ENCODE measurements around the gene NLRP3. TPM values are rescaled to one million over a fixed set of nuclear protein-coding genes. Genes with fewer than 3 reads are reported as not detected.

Gene NLRP3
- total RNA-seq, 3 donors from 2014 or later: 0.66 to 7.8 (median 3.2) TPM

GRCh38 chr1:247386687-247387086 is 29.3 kb upstream of the NLRP3 start:
- TF ChIP-seq POLR2AphosphoS5 (IDR thresholded peaks at IDR 0.05) (no peak), CTCF (IDR thresholded peaks at IDR 0.05) (no peak), POLR2A (IDR thresholded peaks at IDR 0.05) (no peak)
- peaks cover 0 to 9% of the 10 kb centered on the region in 2 donors for H3K9me3 ChIP-seq
- no peak overlapping the region for H3K27ac ChIP-seq
- no peaks in the 10 kb centered on the region for H3K36me3 ChIP-seq
- H3K27me3 ChIP-seq: no peaks in the 10 kb centered on the region
- H3K4me1 ChIP-seq: no peaks in the 10 kb centered on the region
- no peak for DNase-seq (ENCODE audit: low spot score in 2 of 2)
- intact Hi-C loops (cut with DNase I; ENCODE audit: low total_unique reads): no loop called here
- no peak overlapping the region for H3K4me3 ChIP-seq

- TF ChIP-seq POLR2A (IDR thresholded peaks at IDR 0.05): no peak
- TF ChIP-seq CTCF (IDR thresholded peaks at IDR 0.05): no peak
- no peak for TF ChIP-seq POLR2AphosphoS5 (IDR thresholded peaks at IDR 0.05)
- peaks cover 0 to 9% of the 10 kb centered on the region in 2 donors for H3K9me3 ChIP-seq
- intact Hi-C loops (cut with DNase I; ENCODE audit: low total_unique reads): no loop called here
- no peak for DNase-seq (ENCODE audit: low spot score in 2 of 2)
- H3K27me3 ChIP-seq: no peaks in the 10 kb centered on the region
- no peaks in the 10 kb centered on the region for H3K36me3 ChIP-seq
- no peaks in the 10 kb centered on the region for H3K4me1 ChIP-seq
- H3K4me3 ChIP-seq: no peak overlapping the region
- no peak overlapping the region for H3K27ac ChIP-seq
These were observed 28.9 kb upstream of the NLRP3 start for GRCh38 chr1:247387096-247387495.

- Histone ChIP-seq H3K36me3 (no peaks in the 10 kb centered on the region), H3K9me3 (peaks cover 0 to 9% of the 10 kb centered on the region in 2 donors), H3K4me1 (no peaks in the 10 kb centered on the region), H3K27ac (no peak overlapping the region), H3K27me3 (no peaks in the 10 kb centered on the region), H3K4me3 (no peak overlapping the region)
- no peak for TF ChIP-seq CTCF (IDR thresholded peaks at IDR 0.05)
- TF ChIP-seq POLR2A (IDR thresholded peaks at IDR 0.05): no peak
- TF ChIP-seq POLR2AphosphoS5 (IDR thresholded peaks at IDR 0.05): no peak
- intact Hi-C loops (cut with DNase I; ENCODE audit: low total_unique reads): no loop called here
- DNase-seq (ENCODE audit: low spot score in 2 of 2): no peak
These were observed 28.4 kb upstream of the NLRP3 start for GRCh38 chr1:247387565-247387964.

- H3K4me3 ChIP-seq: peak overlapping the region in 2 of 3 donors; percentile 7 to 55
- peak; percentile 67 to 71 for DNase-seq (ENCODE audit: low spot score in 2 of 2)
These were observed 25.7 kb upstream of the NLRP3 start for GRCh38 chr1:247390116-247390791.

More at GRCh38 chr1:247390116-247390791, 25.7 kb upstream of the NLRP3 start:
- Histone ChIP-seq H3K27ac (no peak overlapping the region), H3K27me3 (no peaks in the 10 kb centered on the region), H3K9me3 (no peaks in the 10 kb centered on the region), H3K4me1 (no peaks in the 10 kb centered on the region), H3K36me3 (no peaks in the 10 kb centered on the region)
- intact Hi-C loops (cut with DNase I; ENCODE audit: low total_unique reads): no loop called here
- no peak for TF ChIP-seq POLR2AphosphoS5 (IDR thresholded peaks at IDR 0.05)
- TF ChIP-seq CTCF (IDR thresholded peaks at IDR 0.05): peak; percentile 33 to 81 (median 72)
- no peak for TF ChIP-seq POLR2A (IDR thresholded peaks at IDR 0.05)
